Measurements from ENCODE around the gene HSPB3.
"Not testable (repeated sequence)": the region's sequence is repeated elsewhere in the genome, so short reads cannot be mapped to it uniquely, and the experiment has no call there.

The HSPB3 gene

GRCh38 chr5:54457094-54457862, 1.8 kb downstream of the HSPB3 start:
- DNase-seq = no peak

- DNase-seq = no peak
These were observed 2.7 kb downstream of the HSPB3 start for GRCh38 chr5:54458221-54458620.

GRCh38 chr5:54460181-54460919, 4.9 kb downstream of the HSPB3 start:
- no peak for DNase-seq

- no peak for DNase-seq
These were observed 6.8 kb downstream of the HSPB3 start for GRCh38 chr5:54462281-54462680.

- DNase-seq = no peak
These were observed 8.2 kb downstream of the HSPB3 start for GRCh38 chr5:54463713-54464112.

GRCh38 chr5:54469622-54470021, 14.1 kb downstream of the HSPB3 start:
- DNase-seq = peak; percentile 23

- no peak for DNase-seq
These were observed 14.6 kb downstream of the HSPB3 start for GRCh38 chr5:54470128-54470527.

- DNase-seq = no peak
These were observed 15.2 kb downstream of the HSPB3 start for GRCh38 chr5:54470677-54471076.

- no peak for DNase-seq
These were observed 15.9 kb downstream of the HSPB3 start for GRCh38 chr5:54471398-54471797.

- peak; percentile 76 for DNase-seq
These were observed 21.2 kb downstream of the HSPB3 start for GRCh38 chr5:54476682-54477081.

GRCh38 chr5:54477941-54478478, 22.5 kb downstream of the HSPB3 start:
- DNase-seq = no peak

- DNase-seq = peak; percentile 49
These were observed 24.8 kb downstream of the HSPB3 start for GRCh38 chr5:54480296-54480695.

GRCh38 chr5:54484219-54484894, 28.9 kb downstream of the HSPB3 start:
- DNase-seq = no peak

GRCh38 chr5:54485659-54486058, 30.2 kb downstream of the HSPB3 start:
- not testable (repeated sequence) for DNase-seq

- DNase-seq = not testable (repeated sequence)
These were observed 34.1 kb downstream of the HSPB3 start for GRCh38 chr5:54489648-54489979.

GRCh38 chr5:54491326-54491725, 35.8 kb downstream of the HSPB3 start:
- no peak for DNase-seq

- peak; percentile 16 for DNase-seq
These were observed 36.7 kb downstream of the HSPB3 start for GRCh38 chr5:54492178-54492577.

GRCh38 chr5:54495027-54495426, 39.5 kb downstream of the HSPB3 start:
- no peak for DNase-seq

Data from inflammatory macrophage treated with lipopolysaccharide for 4 hours (primary cell).